Neural progenitor cell (in vitro differentiated cells): ENCODE measurements around the gene UGT1A7.

Source experiments
- CTCF ChIP-seq: fragments of 200-600 bp; sonication (generic); IDR thresholded peaks from 2 replicates; pipeline ENCODE4 v1.5.1; 2017; ENCODE audit warnings: antibody characterized with exemption, mild to moderate bottlenecking
- EZH2 ChIP-seq: fragments of 200-600 bp; sonication (generic); IDR thresholded peaks from 2 replicates; pipeline ENCODE4 v1.6.1; 2017; ENCODE audit warnings: antibody characterized with exemption, mild to moderate bottlenecking, moderate library complexity
- EZH2phosphoT487 ChIP-seq: fragments of 200-600 bp; sonication (generic); IDR thresholded peaks from 2 replicates; pipeline ENCODE4 v1.6.1; 2017; ENCODE audit warnings: antibody characterized with exemption

DNA sequence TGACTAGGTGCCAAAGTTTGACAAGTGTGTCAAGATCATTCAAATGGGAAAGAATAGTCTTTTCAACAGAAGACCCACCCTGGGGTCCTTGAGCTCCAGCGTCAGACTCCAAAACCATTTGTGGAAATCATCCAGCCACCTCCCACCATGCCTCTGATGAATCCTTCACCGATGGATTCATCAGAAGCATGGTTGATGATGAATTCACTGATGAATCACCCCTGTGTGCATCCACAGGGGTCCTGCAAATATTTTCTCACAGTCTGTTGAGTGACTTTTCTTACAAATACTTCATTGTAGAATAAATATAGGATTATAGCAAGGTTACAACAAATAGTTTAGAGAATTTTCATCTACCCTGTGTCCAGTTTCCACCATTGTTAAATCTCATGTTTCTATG, 5.7 kb upstream of the UGT1A7 start:
- TF ChIP-seq CTCF (no peak), EZH2 (no peak), EZH2phosphoT487 (no peak)
